ENCODE data around the gene UNC119. TPM values are rescaled to one million over a fixed set of nuclear protein-coding genes. Genes with fewer than 3 reads are reported as not detected.
A peak's percentile ranks its signal among the peaks of the same experiment; 100 is the strongest.
"Not testable (repeated sequence)": the region's sequence is repeated elsewhere in the genome, so short reads cannot be mapped to it uniquely, and the experiment has no call there.

Gene UNC119
- polyA plus RNA-seq, 2 of the 4 experiments (the other 2 are of a cell fraction) = 27.8 to 50.5 TPM

DNA sequence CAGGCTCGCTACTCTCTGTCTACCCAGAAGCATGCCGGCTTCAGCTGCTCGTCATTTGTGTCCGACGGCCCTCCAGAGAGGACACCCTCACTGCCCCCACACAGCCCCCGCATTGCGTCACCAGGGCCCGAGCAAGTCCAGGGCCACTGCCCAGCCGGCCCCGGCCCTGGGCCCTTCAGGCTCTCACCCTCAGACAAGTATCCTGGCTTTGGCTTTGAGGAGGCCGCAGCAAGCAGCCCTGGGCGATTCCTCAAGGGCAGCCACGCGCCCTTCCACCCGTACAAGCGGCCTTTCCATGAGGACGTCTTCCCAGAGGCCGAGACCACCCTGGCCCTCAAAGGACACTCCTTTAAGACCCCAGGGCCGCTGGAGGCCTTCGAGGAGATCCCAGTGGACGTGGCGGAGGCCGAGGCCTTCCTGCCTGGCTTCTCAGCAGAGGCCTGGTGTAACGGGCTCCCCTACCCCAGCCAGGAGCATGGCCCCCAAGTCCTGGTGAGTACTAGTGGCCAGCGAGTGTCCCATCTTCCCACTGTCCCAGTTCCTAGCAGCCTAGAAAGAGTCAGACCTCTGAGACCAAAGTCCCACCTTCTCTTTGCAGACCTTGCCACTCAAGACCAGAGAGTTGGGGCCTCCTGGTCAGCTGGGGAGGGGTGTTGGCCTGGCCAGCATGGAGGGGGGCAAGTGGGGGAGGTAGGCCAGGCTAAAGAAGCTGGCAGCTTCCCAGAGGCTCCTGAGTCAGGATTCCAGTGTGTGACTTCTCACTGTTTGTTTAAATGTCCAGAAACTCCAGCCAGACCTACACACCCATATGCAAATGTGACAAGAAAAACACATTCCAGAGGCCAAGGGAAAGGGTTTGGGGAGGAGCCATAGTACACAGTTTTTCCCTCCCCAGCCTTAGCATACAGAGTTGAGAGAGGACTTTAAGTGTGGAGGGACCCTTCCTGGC is 27.7 kb downstream of the UNC119 start:
- DNase-seq (ENCODE audit: low read depth in 1 of 2, low spot score in 1 of 2) (peak; percentile 56 to 70), FAIRE-seq (no peak), ATAC-seq (peak; percentile 37 to 75; a peak in 3 of 6 replicates)
- 85% methylated on average over 16 of the region's 25 CpGs for WGBS (ENCODE audit: missing lambda C conversion rate)
- Histone ChIP-seq H3K4me1 (peaks cover 31% of the 10 kb centered on the region), H3K9me3 (no peaks in the 10 kb centered on the region), H3K27ac (peak overlapping the region; percentile 43 to 65), H3K4me2 (peak overlapping the region; percentile 54), H3K4me3 (no peak overlapping the region)
- CTCF ChIA-PET = interaction anchor here (1.0 to 15.1 kb wide), 3 partner anchors 16 to 29 kb away, joined by 3 to 143 read pairs (median 13); no protein-coding TSS in a partner anchor
- POLR2A ChIA-PET = no interaction called here
- TF ChIP-seq TFCP2L1 (CRISPR knock-in tag; IDR thresholded peaks at IDR 0.05) (no peak), CEBPB (IDR thresholded peaks at IDR 0.05) (no peak)
- TF ChIP-seq, protein P1, sequence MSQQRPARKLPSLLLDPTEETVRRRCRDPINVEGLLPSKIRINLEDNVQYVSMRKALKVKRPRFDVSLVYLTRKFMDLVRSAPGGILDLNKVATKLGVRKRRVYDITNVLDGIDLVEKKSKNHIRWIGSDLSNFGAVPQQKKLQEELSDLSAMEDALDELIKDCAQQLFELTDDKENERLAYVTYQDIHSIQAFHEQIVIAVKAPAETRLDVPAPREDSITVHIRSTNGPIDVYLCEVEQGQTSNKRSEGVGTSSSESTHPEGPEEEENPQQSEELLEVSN (IDR thresholded peaks at IDR 0.05; ENCODE audit: borderline replicate concordance, low read depth) = 0 out of 2 replicates have a peak, but pooled peaks have one; percentile 35

- H3K27ac ChIP-seq = peak overlapping the region in 1 of 2 experiments; percentile 11; a peak in 1 of 6 replicates
- 91% methylated on average over 15 of the region's 15 CpGs for WGBS (ENCODE audit: missing lambda C conversion rate)
- TF ChIP-seq CBX8 (IDR thresholded peaks at IDR 0.05) (no peak), CBX2 (IDR thresholded peaks at IDR 0.05; ENCODE audit: borderline replicate concordance, low read depth) (no peak), HOXB13 (CRISPR knock-in tag; IDR thresholded peaks at IDR 0.05; ENCODE audit: low read depth) (no peak), EHF (CRISPR knock-in tag; IDR thresholded peaks at IDR 0.05) (no peak), NFE2L2 (conservative IDR thresholded peaks at IDR 0.05; ENCODE audit: low read length) (no peak), ZC3H11A (IDR thresholded peaks at IDR 0.05) (no peak), RFX5 (IDR thresholded peaks at IDR 0.05) (no peak), CHD4 (IDR thresholded peaks at IDR 0.05; ENCODE audit: borderline replicate concordance) (no peak)
- TF ChIP-seq, protein P2, sequence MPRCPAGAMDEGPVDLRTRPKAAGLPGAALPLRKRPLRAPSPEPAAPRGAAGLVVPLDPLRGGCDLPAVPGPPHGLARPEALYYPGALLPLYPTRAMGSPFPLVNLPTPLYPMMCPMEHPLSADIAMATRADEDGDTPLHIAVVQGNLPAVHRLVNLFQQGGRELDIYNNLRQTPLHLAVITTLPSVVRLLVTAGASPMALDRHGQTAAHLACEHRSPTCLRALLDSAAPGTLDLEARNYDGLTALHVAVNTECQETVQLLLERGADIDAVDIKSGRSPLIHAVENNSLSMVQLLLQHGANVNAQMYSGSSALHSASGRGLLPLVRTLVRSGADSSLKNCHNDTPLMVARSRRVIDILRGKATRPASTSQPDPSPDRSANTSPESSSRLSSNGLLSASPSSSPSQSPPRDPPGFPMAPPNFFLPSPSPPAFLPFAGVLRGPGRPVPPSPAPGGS (IDR thresholded peaks at IDR 0.05) = no peak
- H3K4me3 ChIP-seq = no peak overlapping the region
- H3K4me2 ChIP-seq = no peak overlapping the region
- H3K4me1 ChIP-seq = peaks cover 31% of the 10 kb centered on the region
- DNase-seq (ENCODE audit: low read depth in 1 of 2, low spot score in 1 of 2) = no peak
- no peak for ATAC-seq
- no peaks in the 10 kb centered on the region for H3K9me3 ChIP-seq
- FAIRE-seq = no peak
- ChIA-PET POLR2A (no interaction called here), CTCF (interaction anchor here (15.1 kb wide), 1 partner anchor 24 kb away, joined by 143 read pairs; no protein-coding TSS in a partner anchor)
Measured at GRCh38 chr17:28523876-28524275, 28.5 kb downstream of the UNC119 start.

- Histone ChIP-seq H3K4me2 (no peak overlapping the region), H3K4me1 (peaks cover 26% of the 10 kb centered on the region), H3K27ac (no peak overlapping the region), H3K9me3 (no peaks in the 10 kb centered on the region), H3K4me3 (no peak overlapping the region)
- TF ChIP-seq CHD2 (IDR thresholded peaks at IDR 0.05; ENCODE audit: low read length, partially characterized antibody) = no peak
- TF ChIP-seq HOXB13 (CRISPR knock-in tag; IDR thresholded peaks at IDR 0.05; ENCODE audit: low read depth) = no peak
- POLR2A ChIA-PET = no interaction called here
- CTCF ChIA-PET = interaction anchor here (0.6 kb wide), 1 partner anchor 28 kb away, joined by 3 read pairs; no protein-coding TSS in a partner anchor
- 64% methylated on average over 6 of the region's 6 CpGs for WGBS (ENCODE audit: missing lambda C conversion rate)
- ATAC-seq (no peak), DNase-seq (ENCODE audit: low read depth in 1 of 2, low spot score in 1 of 2) (no peak), FAIRE-seq (no peak)
Measured at GRCh38 chr17:28523186-28523585, 29.2 kb downstream of the UNC119 start.

DNA sequence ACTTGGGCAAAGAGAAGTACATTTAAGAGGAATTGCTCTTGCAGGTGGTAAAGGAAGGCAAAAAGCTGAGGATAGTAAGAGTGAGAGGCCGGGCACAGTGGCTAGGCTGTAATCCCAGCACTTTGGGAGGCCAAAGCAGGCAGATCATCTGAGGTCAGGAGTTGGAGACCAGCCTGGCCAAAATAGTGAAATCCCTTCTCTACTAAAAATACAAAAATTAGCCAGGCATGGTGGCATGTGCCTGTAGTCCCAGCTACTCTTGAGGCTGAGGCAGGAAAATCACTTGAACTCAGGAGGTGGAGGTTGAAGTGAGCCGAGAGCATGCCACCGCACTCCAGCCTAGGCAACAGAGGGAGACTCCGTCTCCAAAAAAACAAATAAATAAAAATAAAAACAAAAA is 30.1 kb downstream of the UNC119 start:
- H3K9me3 ChIP-seq; H3K27ac ChIP-seq; H3K4me3 ChIP-seq; ATAC-seq; DNase-seq (ENCODE audit: low read depth in 1 of 2, low spot score in 1 of 2); POLR2A ChIA-PET; FAIRE-seq; H3K4me2 ChIP-seq: not testable (repeated sequence)
- H3K4me1 ChIP-seq = peaks cover 20% of the 10 kb centered on the region
- 80% methylated on average over 4 of the region's 4 CpGs for WGBS (ENCODE audit: missing lambda C conversion rate)
- CTCF ChIA-PET = interaction anchor here (1.3 to 3.2 kb wide), 2 partner anchors 18 to 25 kb away, joined by 3 to 11 read pairs; no protein-coding TSS in a partner anchor
